ENCODE results near the gene ABTB2.

ABTB2 gene

DNA sequence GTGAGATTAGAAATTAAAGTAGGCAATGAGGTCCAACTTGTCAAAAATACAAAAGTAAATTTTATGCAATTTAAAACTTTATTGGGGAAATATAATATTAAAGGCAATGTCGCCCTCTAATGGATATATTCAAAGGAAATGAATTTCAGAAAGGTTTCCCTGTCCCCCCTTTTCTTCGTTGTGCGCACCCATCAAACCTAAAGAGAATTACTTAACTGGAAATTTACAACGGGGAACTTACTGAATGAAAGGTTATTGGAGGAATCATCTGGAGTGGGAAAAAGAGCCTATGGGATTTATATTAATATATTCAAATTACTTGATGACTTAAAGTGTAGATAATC lies 1.7 kb upstream of the ABTB2 start:
- peak in 1 of 2 donors; percentile 73 for DNase-seq

- peak; percentile 59 to 78 for DNase-seq
Observed at GRCh38 chr11:34358728-34359547, 1.1 kb upstream of the ABTB2 start.

GRCh38 chr11:34358258-34358727 lies 483 bp upstream of the ABTB2 start:
- DNase-seq = peak in 1 of 2 donors; percentile 43

DNA sequence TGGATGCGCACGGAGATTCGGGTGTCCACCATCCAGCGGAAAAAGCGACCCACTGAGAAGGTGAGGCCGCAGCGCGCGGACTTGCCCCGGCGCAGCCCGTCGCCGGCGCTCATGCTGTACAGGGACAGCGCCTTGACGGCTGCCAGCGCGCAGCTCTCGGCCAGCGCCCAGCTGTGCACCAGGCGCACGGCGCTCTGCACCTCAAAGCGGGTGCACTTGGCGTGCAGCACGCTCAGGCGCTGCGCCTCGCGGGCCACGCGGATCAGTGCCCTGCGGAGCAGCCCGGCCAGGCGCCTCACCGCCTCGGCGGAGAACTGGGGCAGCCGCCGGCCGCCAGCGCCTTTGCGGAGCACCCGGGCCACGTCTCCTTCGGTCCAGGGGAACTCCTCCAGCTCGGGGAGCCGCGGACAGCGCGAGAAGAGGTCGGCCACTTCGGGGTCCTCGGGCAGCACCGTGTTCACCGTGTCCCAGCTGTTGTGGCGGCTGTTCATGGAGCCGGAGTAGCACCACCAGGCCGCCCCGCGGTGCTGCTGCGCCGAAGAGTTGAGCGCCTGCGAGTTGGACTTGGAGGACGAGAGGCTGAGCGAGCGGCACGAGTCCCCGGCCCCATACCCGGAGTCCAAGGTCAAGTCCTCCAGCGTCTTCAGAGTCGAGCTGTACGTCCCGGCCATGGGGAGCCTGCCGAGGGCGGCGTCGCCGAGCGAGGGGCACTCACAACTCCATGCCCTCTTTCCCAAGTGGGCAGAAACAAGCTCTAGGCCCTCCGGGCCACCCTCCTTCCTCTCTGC lies 703 bp downstream of the ABTB2 start:
- DNase-seq = peak in 1 of 2 donors; percentile 52

- no peak for DNase-seq
Observed at GRCh38 chr11:34356576-34356912, 1.3 kb downstream of the ABTB2 start.

DNA sequence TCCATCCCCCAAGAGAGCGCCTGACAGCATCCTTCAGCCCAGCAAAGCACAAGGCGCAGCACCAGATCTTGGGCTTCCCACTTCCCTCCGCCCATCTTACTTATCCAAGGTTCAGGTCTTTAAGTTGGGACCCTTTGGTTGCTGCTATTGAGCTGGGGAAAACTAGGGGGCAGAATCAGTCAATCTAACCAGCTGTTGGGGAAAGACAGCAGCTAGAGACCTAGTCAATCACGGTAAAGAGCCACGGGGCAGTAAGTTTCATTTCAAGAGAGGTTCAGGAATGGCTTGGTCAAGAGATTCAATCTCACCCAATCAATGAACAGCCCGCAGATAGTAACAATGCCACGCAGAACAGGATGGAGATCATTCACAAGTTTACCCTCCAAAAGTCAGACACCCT lies 1.7 kb downstream of the ABTB2 start:
- no peak for DNase-seq

DNA sequence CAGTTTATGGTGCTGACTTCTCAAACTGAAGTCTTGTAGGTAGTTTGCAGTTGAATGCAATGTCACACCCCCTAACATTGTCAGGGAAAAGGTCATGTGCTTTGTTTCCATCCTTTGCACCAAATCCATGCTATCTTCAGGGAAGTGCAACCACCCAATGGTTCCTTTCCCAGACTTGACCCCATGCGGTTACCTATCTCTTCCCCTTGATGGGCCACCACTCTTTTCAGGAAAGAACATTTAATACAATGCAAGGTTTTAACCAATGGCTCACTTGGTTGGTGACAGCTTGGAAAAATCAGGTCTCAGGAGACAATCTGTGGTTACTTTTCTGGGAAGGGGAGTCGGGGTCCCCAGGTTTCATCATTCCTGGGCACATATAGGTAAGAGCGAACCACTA lies 2.1 kb downstream of the ABTB2 start:
- no peak for DNase-seq

GRCh38 chr11:34354782-34355181 lies 3.0 kb downstream of the ABTB2 start:
- DNase-seq = no peak

- no peak for DNase-seq
Observed at GRCh38 chr11:34353881-34354280, 3.9 kb downstream of the ABTB2 start.

- no peak for DNase-seq
Observed at GRCh38 chr11:34351687-34352469, 5.9 kb downstream of the ABTB2 start.

DNA sequence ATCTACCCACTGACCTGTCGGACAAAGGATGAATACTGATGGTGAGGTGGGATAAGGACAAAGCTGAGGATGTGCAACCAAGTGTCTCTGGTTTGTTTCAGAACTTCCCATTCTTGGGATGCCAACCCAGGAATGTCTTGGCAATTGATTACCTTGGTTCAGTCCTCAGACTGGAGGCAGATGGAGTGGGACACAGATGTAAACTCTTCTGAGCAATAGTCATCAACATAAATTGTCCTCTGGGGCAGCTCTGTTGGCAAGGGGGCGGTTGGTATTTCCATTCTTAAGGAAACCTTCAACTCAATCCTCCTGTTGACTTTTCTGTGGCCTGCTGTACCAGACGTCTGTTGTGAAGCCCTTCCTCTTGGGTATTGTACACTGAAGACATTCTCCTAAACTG lies 6.8 kb downstream of the ABTB2 start:
- no peak for DNase-seq

DNA sequence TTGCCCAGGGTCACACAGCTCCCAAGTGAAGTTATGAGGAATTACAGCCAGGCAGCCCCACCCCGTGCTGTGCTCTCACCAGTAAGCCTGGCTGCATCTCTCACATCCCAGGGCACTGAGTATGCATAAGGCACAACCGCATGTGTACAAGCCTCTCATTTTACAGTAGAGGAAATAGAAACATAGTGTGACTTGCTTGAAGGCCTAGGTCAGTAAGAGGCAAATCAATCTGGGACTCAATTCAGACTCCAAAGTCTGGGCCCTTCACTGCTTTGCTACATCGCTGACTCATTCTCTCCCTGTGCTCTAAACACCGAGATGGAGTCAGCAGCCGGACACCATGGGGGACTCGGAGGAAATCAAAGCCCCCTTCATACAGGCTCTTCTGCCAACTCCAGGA lies 7.9 kb downstream of the ABTB2 start:
- DNase-seq = no peak

GRCh38 chr11:34348919-34349318 lies 8.9 kb downstream of the ABTB2 start:
- DNase-seq = no peak

DNA sequence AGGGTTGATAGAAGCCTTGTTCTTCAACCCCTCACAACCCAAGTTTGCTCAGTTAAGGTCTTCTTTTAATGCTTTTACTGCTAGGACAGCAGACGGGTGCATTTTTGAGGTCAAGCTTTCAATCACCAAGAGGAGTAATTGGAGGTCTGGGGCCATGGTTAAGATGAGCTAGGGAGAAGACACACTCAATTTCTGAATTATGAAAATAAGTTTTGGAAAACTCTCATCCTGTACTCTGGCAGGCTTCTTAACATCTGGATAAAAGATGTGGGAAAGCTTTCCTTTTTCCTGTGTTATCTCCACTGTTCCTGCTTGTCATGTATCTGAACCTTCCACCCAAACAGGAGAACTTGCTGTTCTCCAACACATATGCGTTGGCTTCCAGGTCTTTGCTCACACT lies 9.7 kb downstream of the ABTB2 start:
- no peak for DNase-seq

DNA sequence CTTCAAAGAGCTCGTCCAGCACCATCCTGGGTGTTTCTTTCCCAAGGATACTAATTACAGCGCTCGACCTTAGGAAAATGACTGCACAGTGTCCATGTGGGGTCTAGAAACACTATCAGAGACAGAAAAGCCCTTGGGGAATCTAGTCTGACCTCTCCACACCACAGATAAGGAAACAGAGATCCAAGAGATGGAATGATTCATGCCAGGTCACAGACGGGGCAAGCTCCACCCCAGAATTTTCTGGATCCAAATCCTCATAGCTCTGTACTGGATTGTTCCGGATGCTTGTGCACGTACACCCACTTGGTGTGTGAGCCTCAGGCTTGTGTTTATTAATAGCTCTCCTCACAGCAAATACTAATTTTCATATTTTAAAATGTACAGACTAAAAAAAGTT lies 11.3 kb downstream of the ABTB2 start:
- no peak for DNase-seq

GRCh38 chr11:34345991-34346480 lies 11.8 kb downstream of the ABTB2 start:
- DNase-seq = no peak

- no peak for DNase-seq
Observed at GRCh38 chr11:34345540-34345876, 12.3 kb downstream of the ABTB2 start.

GRCh38 chr11:34344768-34345539 lies 12.9 kb downstream of the ABTB2 start:
- no peak for DNase-seq

DNA sequence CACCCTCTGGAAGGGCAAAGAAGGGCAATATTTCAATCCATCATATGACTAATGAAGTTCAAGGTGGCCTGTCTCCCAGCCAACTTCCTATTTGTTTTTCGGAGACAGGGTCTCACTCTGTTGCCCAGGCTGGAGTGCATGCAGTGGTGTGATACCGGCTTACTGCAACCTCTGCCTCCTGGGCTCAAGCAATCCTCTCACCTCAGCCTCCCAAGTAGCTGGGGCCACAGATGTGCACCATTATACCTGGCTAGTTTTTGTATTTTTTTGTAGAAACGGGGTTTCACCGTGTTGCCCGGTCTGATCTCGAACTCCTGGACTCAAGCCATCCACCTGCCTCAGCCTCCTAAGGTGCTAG lies 13.4 kb downstream of the ABTB2 start:
- no peak for DNase-seq

DNA sequence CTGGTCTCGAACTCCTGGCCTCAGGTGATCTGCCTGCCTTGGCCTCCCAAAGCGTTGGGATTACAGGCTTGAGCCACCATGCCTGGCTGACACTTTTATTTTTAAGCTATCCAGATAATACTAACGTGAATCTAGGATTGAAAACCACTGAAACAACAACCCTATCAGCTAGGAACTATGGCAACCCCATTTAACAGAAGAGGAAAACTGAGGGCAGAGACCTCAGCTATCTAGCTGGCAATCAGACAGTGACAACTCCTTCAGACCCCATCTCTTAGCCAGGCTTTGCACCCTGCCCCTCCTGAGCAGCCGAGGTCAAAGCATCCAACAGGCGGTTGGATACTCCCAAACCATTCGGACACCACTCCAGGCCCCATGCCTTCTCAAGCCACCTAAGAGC lies 14.1 kb downstream of the ABTB2 start:
- DNase-seq = no peak

DNA sequence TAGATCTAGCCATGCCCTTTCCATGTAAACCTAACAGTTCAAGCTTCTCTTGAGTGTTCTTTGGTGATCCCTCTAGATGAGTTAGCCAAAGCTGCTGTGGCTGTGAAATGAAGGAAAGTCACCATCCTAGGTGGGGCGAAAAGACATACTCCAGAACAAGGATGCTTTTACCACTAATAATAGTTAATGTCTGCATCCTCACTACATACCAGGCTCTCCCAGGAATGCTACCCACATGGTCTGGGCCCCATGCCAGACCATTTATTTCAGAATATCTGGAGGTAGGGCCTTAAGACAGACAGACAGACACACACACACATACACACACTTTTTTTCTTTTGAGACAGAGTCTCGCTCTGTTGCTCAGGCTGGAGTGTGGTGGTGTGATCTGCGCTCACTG lies 14.7 kb downstream of the ABTB2 start:
- no peak for DNase-seq

- no peak for DNase-seq
Observed at GRCh38 chr11:34341931-34342533, 15.8 kb downstream of the ABTB2 start.

All from hippocampal formation (tissue), 2 donors.